SK-N-SH (cell line): ENCODE data around the gene RGR.

Source experiments
- CHD2 ChIP-seq: fragments of 150-350 bp; IDR thresholded peaks from 2 replicates; pipeline ENCODE4 v1.6.1; 2018; ENCODE audit warnings: low read length; ENCODE audit not compliant: partially characterized antibody
- CTCF ChIP-seq: fragments of 200-600 bp; sonication (generic); IDR thresholded peaks from 2 replicates; pipeline ENCODE4 v1.6.1; 2017; ENCODE audit warnings: antibody characterized with exemption, mild to moderate bottlenecking, moderate library complexity
- FOXM1 ChIP-seq: IDR thresholded peaks from 2 replicates; pipeline ENCODE4 v1.4.0; 2012; ENCODE audit warnings: low read depth, mild to moderate bottlenecking
- GABPA ChIP-seq: IDR thresholded peaks from 2 replicates; pipeline ENCODE4 v1.4.0; 2012; ENCODE audit warnings: low read depth, mild to moderate bottlenecking
- SIN3A ChIP-seq: IDR thresholded peaks from 2 replicates; pipeline ENCODE4 v1.6.1; 2012; ENCODE audit warnings: low read depth, mild to moderate bottlenecking, low read length, moderate library complexity, borderline replicate concordance
- USF1 ChIP-seq: IDR thresholded peaks from 2 replicates; pipeline ENCODE4 v1.4.0; 2012; ENCODE audit warnings: low read depth, borderline replicate concordance
- ZBTB33 ChIP-seq: IDR thresholded peaks from 2 replicates; pipeline ENCODE4 v1.4.0; 2012; ENCODE audit warnings: low read depth, borderline replicate concordance

- no peak for TF ChIP-seq FOXM1
- no peak for TF ChIP-seq CTCF
- no peak for TF ChIP-seq USF1
- no peak for TF ChIP-seq GABPA
- no peak for TF ChIP-seq CHD2
- TF ChIP-seq ZBTB33: no peak
- TF ChIP-seq SIN3A: no peak
These were observed 63.2 kb downstream of the RGR start for GRCh38 chr10:84308021-84308420.
